SK-N-SH (cell line): Measurements from ENCODE around the gene TBXAS1. TPM values are rescaled to one million over a fixed set of nuclear protein-coding genes. Genes with fewer than 3 reads are reported as not detected.

Experiments
- CTCF ChIA-PET: fragments of 300-600, 350-600 bp; formaldehyde crosslinking; extraction: SDS; loops from one replicate; lab custom pipeline; 2021; lab: Yijun Ruan, JAX
- POLR2A ChIA-PET: fragments of 350-600 bp; sonication (Branson Sonifier 250); formaldehyde crosslinking; extraction: SDS; loops from one replicate; lab custom pipeline; 2020; ENCODE audit warnings: antibody characterized with exemption, inconsistent platforms; lab: Yijun Ruan, JAX
- DNase-seq: peaks from one replicate; pipeline ENCODE4 v3.0.0; 2012
- H2AFZ ChIP-seq: fragments of 200-600 bp; sonication (generic); 2 replicates; pipeline ENCODE4 v1.8.1; 2016; ENCODE audit warnings: antibody characterized with exemption, mild to moderate bottlenecking, low read depth
- H3F3A ChIP-seq: fragments of 200-600 bp; sonication (generic); replicated peaks from 2 replicates; pipeline ENCODE3; 2016; ENCODE audit warnings: antibody characterized with exemption, mild to moderate bottlenecking; ENCODE audit not compliant: insufficient read depth
- H3K27ac ChIP-seq, 2 experiments: fragments of 200-500 bp in 1 of 2; fragments of 200-600 bp in 1 of 2; sonication (Bioruptor generic) in 1 of 2; sonication (generic), shearing (Covaris generic) in 1 of 2; 2 replicates each; pipeline versions ENCODE4 v1.5.1 to v1.6.1; 2014 to 2016; ENCODE audit warnings: low read depth in 2 of 2, inconsistent platforms in 1 of 2, low read length in 1 of 2, mild to moderate bottlenecking in 1 of 2, mixed read lengths in 1 of 2
- H3K27me3 ChIP-seq: fragments of 200-600 bp; sonication (generic), shearing (Covaris generic); 2 replicates; pipeline ENCODE4 v1.6.1; 2016; ENCODE audit warnings: mixed run types; ENCODE audit not compliant: insufficient read depth
- H3K36me3 ChIP-seq, 2 experiments: fragments of 200-500 bp in 1 of 2; fragments of 200-600 bp in 1 of 2; sonication (Bioruptor generic) in 1 of 2; sonication (generic) in 1 of 2; replicated peaks in 1 of 2; 2 replicates each; pipeline versions ENCODE3 to v1.5.1; 2014 to 2016; ENCODE audit warnings: low read length in 1 of 2, mild to moderate bottlenecking in 1 of 2; ENCODE audit not compliant: insufficient read depth in 2 of 2, control insufficient read depth in 1 of 2
- H3K4me1 ChIP-seq, 2 experiments: fragments of 200-500 bp in 1 of 2; fragments of 200-600 bp in 1 of 2; sonication (Bioruptor generic) in 1 of 2; sonication (generic), shearing (Covaris generic) in 1 of 2; 2 replicates each; pipeline versions ENCODE4 v1.5.1 to v1.6.1; 2014 to 2016; ENCODE audit warnings: low read depth in 1 of 2, low read length in 1 of 2, mixed run types in 1 of 2; ENCODE audit not compliant: insufficient read depth in 2 of 2, control insufficient read depth in 1 of 2
- H3K4me2 ChIP-seq: fragments of 200-600 bp; sonication (generic), shearing (Covaris generic); 2 replicates; pipeline ENCODE4 v1.6.1; 2017; ENCODE audit warnings: mixed run types
- H3K4me3 ChIP-seq, 2 experiments: fragments of 200-500 bp in 1 of 2; fragments of 200-600 bp in 1 of 2; sonication (Bioruptor generic) in 1 of 2; sonication (generic), shearing (Covaris generic) in 1 of 2; 2 replicates each; pipeline versions ENCODE4 v1.5.1 to v1.8.1; 2014 to 2016; ENCODE audit warnings: low read depth in 2 of 2, inconsistent platforms in 1 of 2, low read length in 1 of 2, mild to moderate bottlenecking in 1 of 2, mixed read lengths in 1 of 2, moderate library complexity in 1 of 2
- H3K79me2 ChIP-seq: fragments of 200-600 bp; sonication (generic); 2 replicates; pipeline ENCODE4 v1.8.1; 2017; ENCODE audit warnings: mild to moderate bottlenecking; ENCODE audit not compliant: insufficient read depth
- H3K9ac ChIP-seq: fragments of 200-600 bp; sonication (generic); 2 replicates; pipeline ENCODE4 v1.6.1; 2017; ENCODE audit warnings: mixed run types
- H3K9me2 ChIP-seq: fragments of 200-600 bp; sonication (generic); 2 replicates; pipeline ENCODE4 v1.6.1; 2017; ENCODE audit warnings: mixed run types
- H3K9me3 ChIP-seq: fragments of 200-600 bp; sonication (generic); 2 replicates; pipeline ENCODE4 v1.6.1; 2017; ENCODE audit warnings: mixed run types, mild to moderate bottlenecking, moderate library complexity
- H4K20me1 ChIP-seq: fragments of 200-600 bp; sonication (generic); 2 replicates; pipeline ENCODE4 v1.6.1; 2017; ENCODE audit warnings: mild to moderate bottlenecking, mixed run types; ENCODE audit not compliant: insufficient read depth
- CHD2 ChIP-seq: fragments of 150-350 bp; IDR thresholded peaks from 2 replicates; pipeline ENCODE4 v1.6.1; 2018; ENCODE audit warnings: low read length; ENCODE audit not compliant: partially characterized antibody
- EZH2phosphoT487 ChIP-seq: fragments of 200-600 bp; sonication (generic); IDR thresholded peaks from 2 replicates; pipeline ENCODE4 v1.6.1; 2017; ENCODE audit warnings: low read depth, mixed run types, mild to moderate bottlenecking, antibody characterized with exemption, moderate library complexity, borderline replicate concordance
- FOSL2 ChIP-seq: IDR thresholded peaks from 2 replicates; pipeline ENCODE4 v1.4.0; 2012; ENCODE audit warnings: low read depth, mild to moderate bottlenecking, moderate library complexity, borderline replicate concordance
- GATA2 ChIP-seq: sonication (generic); formaldehyde crosslinking; IDR thresholded peaks from 2 replicates; pipeline ENCODE4 v1.5.0; 2020; ENCODE audit warnings: mild to moderate bottlenecking, missing genetic modification reagents
- MEF2A ChIP-seq: IDR thresholded peaks from 2 replicates; pipeline ENCODE4 v1.4.0; 2012; ENCODE audit warnings: low read depth, borderline replicate concordance
- NFIC ChIP-seq: IDR thresholded peaks from 2 replicates; pipeline ENCODE4 v1.4.0; 2012; ENCODE audit warnings: borderline replicate concordance
- NRF1 ChIP-seq: IDR thresholded peaks from 2 replicates; pipeline ENCODE4 v1.6.1; 2012; ENCODE audit warnings: low read depth, mild to moderate bottlenecking, low read length
- POLR2AphosphoS5 ChIP-seq: IDR thresholded peaks from 2 replicates; pipeline ENCODE4 v1.6.1; 2012; ENCODE audit warnings: low read depth, low read length
- RAD21 ChIP-seq: IDR thresholded peaks from 2 replicates; pipeline ENCODE4 v1.6.1; 2012; ENCODE audit warnings: mild to moderate bottlenecking, low read length
- RCOR1 ChIP-seq: fragments of 150-350 bp; IDR thresholded peaks from 2 replicates; pipeline ENCODE4 v1.6.1; 2017; ENCODE audit warnings: antibody characterized with exemption, low read length
- SMC3 ChIP-seq: IDR thresholded peaks from 2 replicates; pipeline ENCODE4 v1.6.1; 2012; ENCODE audit warnings: low read depth, low read length, improper control_type of control experiment
- TAF1 ChIP-seq: IDR thresholded peaks from 2 replicates; pipeline ENCODE4 v1.6.1; 2012; ENCODE audit warnings: low read depth, mild to moderate bottlenecking, low read length, moderate library complexity, borderline replicate concordance
- TEAD4 ChIP-seq: IDR thresholded peaks from 2 replicates; pipeline ENCODE4 v1.4.0; 2012; ENCODE audit warnings: mild to moderate bottlenecking, borderline replicate concordance; ENCODE audit not compliant: insufficient read depth
- WGBS: methylation state at CpG from one replicate; pipeline ENCODE4 v1.1.6; 2017; ENCODE audit warnings: low lambda C conversion rate; 5-methylcytosine and 5-hydroxymethylcytosine counted together
- polyA plus RNA-seq, 3 experiments: library from polyadenylated mRNA; depleted of rRNA; stranded (reverse); fragments of >200 nt; gene quantifications; 2 replicates each; pipeline ENCODE4 v1.2.3, GENCODE V29; 2012
- TF ChIP-seq, protein P1 (sequence below): fragments of 150-350 bp; IDR thresholded peaks from 2 replicates; pipeline ENCODE4 v1.6.1; 2016; ENCODE audit warnings: mild to moderate bottlenecking, low read depth, low read length
- TF ChIP-seq, protein P2 (sequence below): IDR thresholded peaks from 2 replicates; pipeline ENCODE4 v1.4.0; 2012; ENCODE audit warnings: low read depth
- TF ChIP-seq, protein P3 (sequence below): IDR thresholded peaks from 2 replicates; pipeline ENCODE4; 2012

TBXAS1 gene
- polyA plus RNA-seq, 1 of the 3 experiments (the other 2 are of a cell fraction): 4.4 TPM

GRCh38 chr7:140067052-140067451 is 238.0 kb downstream of the TBXAS1 start:
- Histone ChIP-seq H3K36me3 (no peaks in the 10 kb centered on the region), H3K27ac (no peak overlapping the region), H3K9me2 (no peaks in the 10 kb centered on the region), H3K79me2 (no peaks in the 10 kb centered on the region), H3F3A (no peaks in the 10 kb centered on the region), H3K4me3 (no peak overlapping the region), H3K4me1 (peaks cover 0 to 3% of the 10 kb centered on the region in 2 experiments; a peak in 1 of 4 replicates), H3K27me3 (no peaks in the 10 kb centered on the region), H2AFZ (no peak overlapping the region), H3K9me3 (peaks cover 22% of the 10 kb centered on the region), H3K9ac (no peak overlapping the region), H4K20me1 (no peaks in the 10 kb centered on the region)
- POLR2A ChIA-PET: no interaction called here
- WGBS: 47% methylated on average over 2 of the region's 2 CpGs
- no peak for TF ChIP-seq TAF1
- no peak for TF ChIP-seq POLR2AphosphoS5
- TF ChIP-seq NFIC: no peak
- no peak for TF ChIP-seq TEAD4
- TF ChIP-seq RCOR1: no peak
- no peak for TF ChIP-seq NRF1
- TF ChIP-seq, protein P1, sequence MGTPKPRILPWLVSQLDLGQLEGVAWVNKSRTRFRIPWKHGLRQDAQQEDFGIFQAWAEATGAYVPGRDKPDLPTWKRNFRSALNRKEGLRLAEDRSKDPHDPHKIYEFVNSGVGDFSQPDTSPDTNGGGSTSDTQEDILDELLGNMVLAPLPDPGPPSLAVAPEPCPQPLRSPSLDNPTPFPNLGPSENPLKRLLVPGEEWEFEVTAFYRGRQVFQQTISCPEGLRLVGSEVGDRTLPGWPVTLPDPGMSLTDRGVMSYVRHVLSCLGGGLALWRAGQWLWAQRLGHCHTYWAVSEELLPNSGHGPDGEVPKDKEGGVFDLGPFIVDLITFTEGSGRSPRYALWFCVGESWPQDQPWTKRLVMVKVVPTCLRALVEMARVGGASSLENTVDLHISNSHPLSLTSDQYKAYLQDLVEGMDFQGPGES: no peak
- no peak for TF ChIP-seq RAD21
- TF ChIP-seq MEF2A: no peak
- no peak for TF ChIP-seq CHD2
- TF ChIP-seq, protein P2, sequence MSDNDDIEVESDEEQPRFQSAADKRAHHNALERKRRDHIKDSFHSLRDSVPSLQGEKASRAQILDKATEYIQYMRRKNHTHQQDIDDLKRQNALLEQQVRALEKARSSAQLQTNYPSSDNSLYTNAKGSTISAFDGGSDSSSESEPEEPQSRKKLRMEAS: no peak
- TF ChIP-seq, protein P3, sequence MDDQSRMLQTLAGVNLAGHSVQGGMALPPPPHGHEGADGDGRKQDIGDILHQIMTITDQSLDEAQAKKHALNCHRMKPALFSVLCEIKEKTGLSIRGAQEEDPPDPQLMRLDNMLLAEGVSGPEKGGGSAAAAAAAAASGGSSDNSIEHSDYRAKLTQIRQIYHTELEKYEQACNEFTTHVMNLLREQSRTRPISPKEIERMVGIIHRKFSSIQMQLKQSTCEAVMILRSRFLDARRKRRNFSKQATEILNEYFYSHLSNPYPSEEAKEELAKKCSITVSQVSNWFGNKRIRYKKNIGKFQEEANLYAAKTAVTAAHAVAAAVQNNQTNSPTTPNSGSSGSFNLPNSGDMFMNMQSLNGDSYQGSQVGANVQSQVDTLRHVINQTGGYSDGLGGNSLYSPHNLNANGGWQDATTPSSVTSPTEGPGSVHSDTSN: no peak
- TF ChIP-seq GATA2 (CRISPR knock-in tag): no peak
- TF ChIP-seq EZH2phosphoT487: no peak
- TF ChIP-seq, all 33 proteins: peak for 0
- DNase-seq: no peak
- CTCF ChIA-PET: no interaction called here
- no peak overlapping the region for H3K4me2 ChIP-seq

GRCh38 chr7:140068033-140068432 is 239.0 kb downstream of the TBXAS1 start:
- H3K27me3 ChIP-seq: no peaks in the 10 kb centered on the region
- TF ChIP-seq NFIC (no peak), FOSL2 (no peak), SMC3 (no peak)
- TF ChIP-seq, all 33 proteins: peak for 0
- no peaks in the 10 kb centered on the region for H3K79me2 ChIP-seq
- ChIA-PET CTCF (no interaction called here), POLR2A (no interaction called here)
- no peaks in the 10 kb centered on the region for H3K9me2 ChIP-seq
- no peaks in the 10 kb centered on the region for H3F3A ChIP-seq
- H3K27ac ChIP-seq: no peak overlapping the region
- H3K4me1 ChIP-seq: no peaks in the 10 kb centered on the region; a peak in 1 of 4 replicates
- H3K9ac ChIP-seq: no peak overlapping the region
- H2AFZ ChIP-seq: no peak overlapping the region
- no peak overlapping the region for H3K4me3 ChIP-seq
- WGBS: 34% methylated on average over 2 of the region's 2 CpGs
- peaks cover 22% of the 10 kb centered on the region for H3K9me3 ChIP-seq
- H3K36me3 ChIP-seq: no peaks in the 10 kb centered on the region
- no peaks in the 10 kb centered on the region for H4K20me1 ChIP-seq
- DNase-seq: no peak
- no peak overlapping the region for H3K4me2 ChIP-seq
